ENCODE results near the gene MARCHF10.

DNA sequence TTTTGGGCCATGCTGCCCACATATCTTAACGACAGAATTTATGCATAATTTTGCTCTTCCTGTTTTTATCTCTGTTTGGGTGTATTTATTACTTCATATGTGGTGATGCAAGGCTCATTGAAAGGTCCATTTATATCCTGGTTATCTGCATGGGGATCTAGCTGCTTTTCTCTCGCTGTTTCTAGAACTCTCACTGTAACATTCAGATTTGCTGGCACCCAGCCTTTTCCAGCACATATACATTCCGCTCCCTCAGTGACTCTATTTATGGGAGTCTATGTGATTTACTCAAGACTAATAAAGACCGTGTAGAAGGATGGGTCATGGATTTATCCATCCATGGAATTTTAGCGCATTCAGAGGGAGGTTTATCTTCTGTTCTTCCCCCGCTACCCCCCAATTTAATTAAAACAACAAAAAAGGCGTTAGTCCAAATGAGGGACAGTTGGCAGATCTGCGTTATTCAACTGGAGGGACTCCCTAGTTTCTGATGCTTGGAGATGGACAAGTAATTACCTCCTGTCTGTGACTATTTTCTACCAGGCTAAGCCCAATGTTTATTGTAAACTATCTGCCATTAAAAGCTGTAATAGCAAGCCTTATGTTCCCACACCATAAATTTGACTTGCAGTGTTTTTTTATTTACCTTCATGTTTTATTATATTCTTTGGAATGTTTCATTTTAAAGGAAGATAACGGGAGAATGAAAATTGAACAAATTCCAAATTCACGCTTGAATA, 19.8 kb upstream of the MARCHF10 start:
- TF ChIP-seq EZH2 (IDR thresholded peaks at IDR 0.05; ENCODE audit: insufficient read depth, poor library complexity, severe bottlenecking) (no peak), EZH2phosphoT487 (IDR thresholded peaks at IDR 0.05; ENCODE audit: insufficient read depth, low read depth) (no peak)
